ENCODE measurements around the gene ARHGAP15. TPM values are rescaled to one million over a fixed set of nuclear protein-coding genes. Genes with fewer than 3 reads are reported as not detected.

Gene ARHGAP15
- polyA plus RNA-seq, 1 donor from 2014 or later = 190 TPM

- H3K27ac Mint-ChIP-seq = no peak overlapping the region
- peaks cover 10% of the 10 kb centered on the region for H3K36me3 Mint-ChIP-seq
- no peaks in the 10 kb centered on the region for H3K27me3 Mint-ChIP-seq
- H3K9me3 Mint-ChIP-seq = no peaks in the 10 kb centered on the region
- H3K4me3 Mint-ChIP-seq = no peak overlapping the region
- peaks cover 12 to 20% (median 14%) of the 10 kb centered on the region in 3 donors for H3K4me1 Mint-ChIP-seq
Measured at GRCh38 chr2:143321994-143322393, 192.8 kb downstream of the ARHGAP15 start.

- peaks cover 7 to 14% (median 11%) of the 10 kb centered on the region in 3 donors for H3K4me1 Mint-ChIP-seq
- peaks cover 9% of the 10 kb centered on the region for H3K36me3 Mint-ChIP-seq
- H3K4me3 Mint-ChIP-seq = no peak overlapping the region
- no peaks in the 10 kb centered on the region for H3K9me3 Mint-ChIP-seq
- H3K27ac Mint-ChIP-seq = peak overlapping the region in 1 of 3 donors; percentile 81
- H3K27me3 Mint-ChIP-seq = no peaks in the 10 kb centered on the region
Measured at GRCh38 chr2:143329288-143329687, 200.1 kb downstream of the ARHGAP15 start.

- H3K4me1 Mint-ChIP-seq = peaks cover 0 to 4% (median 4%) of the 10 kb centered on the region in 3 donors
- peaks cover 4% of the 10 kb centered on the region for H3K36me3 Mint-ChIP-seq
- H3K27me3 Mint-ChIP-seq = no peaks in the 10 kb centered on the region
- H3K27ac Mint-ChIP-seq = peak overlapping the region in 1 of 3 donors; percentile 53
- H3K4me3 Mint-ChIP-seq = no peak overlapping the region
- H3K9me3 Mint-ChIP-seq = no peaks in the 10 kb centered on the region
Measured at GRCh38 chr2:143333168-143333791, 204.1 kb downstream of the ARHGAP15 start.

GRCh38 chr2:143333847-143334246, 204.6 kb downstream of the ARHGAP15 start:
- Mint-ChIP-seq H3K36me3 (peaks cover 4% of the 10 kb centered on the region), H3K4me1 (peaks cover 0 to 4% (median 4%) of the 10 kb centered on the region in 3 donors), H3K27me3 (no peaks in the 10 kb centered on the region), H3K4me3 (no peak overlapping the region), H3K27ac (peak overlapping the region in 1 of 3 donors; percentile 53), H3K9me3 (no peaks in the 10 kb centered on the region)

- peaks cover 5% of the 10 kb centered on the region for H3K36me3 Mint-ChIP-seq
- H3K27ac Mint-ChIP-seq = no peak overlapping the region
- no peak overlapping the region for H3K4me3 Mint-ChIP-seq
- H3K27me3 Mint-ChIP-seq = no peaks in the 10 kb centered on the region
- no peaks in the 10 kb centered on the region for H3K9me3 Mint-ChIP-seq
- H3K4me1 Mint-ChIP-seq = peaks cover 0 to 4% (median 4%) of the 10 kb centered on the region in 3 donors
Measured at GRCh38 chr2:143334837-143335236, 205.6 kb downstream of the ARHGAP15 start.

- Mint-ChIP-seq H3K27ac (peak overlapping the region in 1 of 3 donors; percentile 55), H3K4me3 (no peak overlapping the region), H3K36me3 (peaks cover 10% of the 10 kb centered on the region), H3K27me3 (no peaks in the 10 kb centered on the region), H3K4me1 (peaks cover 0 to 9% (median 4%) of the 10 kb centered on the region in 3 donors), H3K9me3 (no peaks in the 10 kb centered on the region)
Measured at GRCh38 chr2:143336719-143337210, 207.5 kb downstream of the ARHGAP15 start.

- Mint-ChIP-seq H3K9me3 (no peaks in the 10 kb centered on the region), H3K27me3 (no peaks in the 10 kb centered on the region), H3K4me3 (no peak overlapping the region), H3K4me1 (peaks cover 8 to 18% (median 13%) of the 10 kb centered on the region in 3 donors), H3K27ac (no peak overlapping the region), H3K36me3 (peaks cover 6% of the 10 kb centered on the region)
Measured at GRCh38 chr2:143341478-143341877, 212.3 kb downstream of the ARHGAP15 start.

- Mint-ChIP-seq H3K9me3 (no peaks in the 10 kb centered on the region), H3K4me1 (peaks cover 4 to 28% (median 12%) of the 10 kb centered on the region in 3 donors), H3K27ac (peak overlapping the region in 1 of 3 donors; percentile 35), H3K4me3 (no peak overlapping the region), H3K36me3 (peaks cover 6% of the 10 kb centered on the region), H3K27me3 (no peaks in the 10 kb centered on the region)
Measured at GRCh38 chr2:143344780-143345179, 215.6 kb downstream of the ARHGAP15 start.

- H3K4me3 Mint-ChIP-seq = no peak overlapping the region
Measured at GRCh38 chr2:143345887-143346787, 216.9 kb downstream of the ARHGAP15 start.

GRCh38 chr2:143347271-143347695, 218.1 kb downstream of the ARHGAP15 start:
- no peaks in the 10 kb centered on the region for H3K9me3 Mint-ChIP-seq
- peaks cover 7 to 24% (median 8%) of the 10 kb centered on the region in 3 donors for H3K4me1 Mint-ChIP-seq
- no peak overlapping the region for H3K27ac Mint-ChIP-seq
- H3K27me3 Mint-ChIP-seq = no peaks in the 10 kb centered on the region
- H3K36me3 Mint-ChIP-seq = peaks cover 2% of the 10 kb centered on the region
- peak overlapping the region in 1 of 4 donors; percentile 43 for H3K4me3 Mint-ChIP-seq

More at GRCh38 chr2:143345887-143346787, 216.9 kb downstream of the ARHGAP15 start:
- Mint-ChIP-seq H3K9me3 (no peaks in the 10 kb centered on the region), H3K4me1 (peaks cover 4 to 28% (median 10%) of the 10 kb centered on the region in 3 donors), H3K36me3 (peaks cover under 1% of the 10 kb centered on the region), H3K27ac (no peak overlapping the region), H3K27me3 (no peaks in the 10 kb centered on the region)

- no peak overlapping the region for H3K27ac Mint-ChIP-seq
- peaks cover 7 to 20% (median 8%) of the 10 kb centered on the region in 3 donors for H3K4me1 Mint-ChIP-seq
- H3K4me3 Mint-ChIP-seq = no peak overlapping the region
- H3K9me3 Mint-ChIP-seq = no peaks in the 10 kb centered on the region
- H3K27me3 Mint-ChIP-seq = no peaks in the 10 kb centered on the region
- H3K36me3 Mint-ChIP-seq = peaks cover 2% of the 10 kb centered on the region
Measured at GRCh38 chr2:143347901-143348414, 218.7 kb downstream of the ARHGAP15 start.

- Mint-ChIP-seq H3K4me1 (peaks cover 0 to 3% (median 3%) of the 10 kb centered on the region in 3 donors), H3K9me3 (no peaks in the 10 kb centered on the region), H3K36me3 (peaks cover 8% of the 10 kb centered on the region), H3K27ac (peak overlapping the region in 1 of 3 donors; percentile 73), H3K27me3 (no peaks in the 10 kb centered on the region), H3K4me3 (no peak overlapping the region)
Measured at GRCh38 chr2:143354050-143354750, 225.0 kb downstream of the ARHGAP15 start.

- peaks cover 0 to 5% (median 5%) of the 10 kb centered on the region in 3 donors for H3K4me1 Mint-ChIP-seq
Measured at GRCh38 chr2:143355870-143356269, 226.7 kb downstream of the ARHGAP15 start.

GRCh38 chr2:143356336-143356735, 227.1 kb downstream of the ARHGAP15 start:
- peaks cover 14% of the 10 kb centered on the region for H3K36me3 Mint-ChIP-seq
- peaks cover 0 to 5% (median 5%) of the 10 kb centered on the region in 3 donors for H3K4me1 Mint-ChIP-seq
- H3K9me3 Mint-ChIP-seq = no peaks in the 10 kb centered on the region
- H3K4me3 Mint-ChIP-seq = no peak overlapping the region
- H3K27me3 Mint-ChIP-seq = no peaks in the 10 kb centered on the region
- no peak overlapping the region for H3K27ac Mint-ChIP-seq

More at GRCh38 chr2:143355870-143356269, 226.7 kb downstream of the ARHGAP15 start:
- Mint-ChIP-seq H3K27ac (no peak overlapping the region), H3K9me3 (no peaks in the 10 kb centered on the region), H3K27me3 (no peaks in the 10 kb centered on the region), H3K36me3 (peaks cover 15% of the 10 kb centered on the region), H3K4me3 (no peak overlapping the region)

All from IgD-negative memory B cell (primary cell).